Endothelial cell of umbilical vein (primary cell): Measurements from ENCODE around the gene NOP10. TPM values are rescaled to one million over a fixed set of nuclear protein-coding genes. Genes with fewer than 3 reads are reported as not detected.

ENCODE experiments used
- BruUV-seq: library from RNA; stranded (reverse); fragments of 400-500 nt; replicated peaks from 2 replicates; lab custom pipeline; 2021; lab: Mats Ljungman, UMichigan
- CTCF ChIA-PET: fragments of 300-600, 350-600 bp; sonication (Branson Sonifier 250); formaldehyde crosslinking; loops from one replicate; lab custom pipeline; 2021; ENCODE audit warnings: antibody characterized with exemption, inconsistent platforms; lab: Charles Lee
- POLR2A ChIA-PET: fragments of 300-600, 350-600 bp; sonication (Branson Sonifier 250); formaldehyde crosslinking; loops from one replicate; lab custom pipeline; 2021; ENCODE audit warnings: antibody characterized with exemption, inconsistent platforms; lab: Charles Lee
- DNase-seq: peaks from one replicate; pipeline ENCODE4 v3.0.0-alpha.2; 2011; ENCODE audit warnings: low read depth, low spot score
- FAIRE-seq: peaks from 2 replicates; lab custom pipeline; 2011; peaks lifted over from hg19 to GRCh38; lab: Jason Lieb, UNC
- H2AFZ ChIP-seq: 2 replicates; pipeline ENCODE4 v1.6.0; 2012; ENCODE audit warnings: low read depth, low read length, control low read depth, inconsistent platforms
- H3K27ac ChIP-seq: 2 replicates; pipeline ENCODE4 v1.5.1; 2011; ENCODE audit warnings: low read depth, mild to moderate bottlenecking, control low read depth, low read length, moderate library complexity; ENCODE audit not compliant: insufficient read depth
- H3K27me3 ChIP-seq, 2 experiments: 2 replicates each; pipeline versions ENCODE4 v1.6.0 to v1.6.1; 2011; ENCODE audit warnings: low read length in 2 of 2, mixed read lengths in 1 of 2; ENCODE audit not compliant: control insufficient read depth in 2 of 2, insufficient read depth in 2 of 2
- H3K36me3 ChIP-seq, 2 experiments: 2 replicates in 1 of 2; 3 replicates in 1 of 2; pipeline ENCODE4 v1.5.1; 2011; ENCODE audit warnings: low read length in 2 of 2, mild to moderate bottlenecking in 1 of 2, moderate library complexity in 1 of 2; ENCODE audit not compliant: control insufficient read depth in 2 of 2, insufficient read depth in 2 of 2; ENCODE audit errors: extremely low read depth in 1 of 2
- H3K4me1 ChIP-seq: 3 replicates; pipeline ENCODE4 v1.5.1; 2011; ENCODE audit warnings: mild to moderate bottlenecking, low read length; ENCODE audit not compliant: control insufficient read depth, insufficient read depth; ENCODE audit errors: extremely low read depth
- H3K4me2 ChIP-seq: 2 replicates; pipeline ENCODE4 v1.6.1; 2011; ENCODE audit warnings: low read length, control low read depth, mixed read lengths; ENCODE audit not compliant: insufficient read depth
- H3K4me3 ChIP-seq, 3 experiments: fragments of 200-600 bp in 1 of 3; sonication (generic), shearing (Covaris generic) in 1 of 3; replicated peaks in 1 of 3; 2 replicates each; pipeline ENCODE4 v1.5.1; 2011 to 2016; ENCODE audit warnings: control low read depth in 3 of 3, low read length in 3 of 3, mild to moderate bottlenecking in 2 of 3, inconsistent platforms in 1 of 3, low read depth in 1 of 3, moderate library complexity in 1 of 3; ENCODE audit not compliant: insufficient read depth in 1 of 3
- H3K79me2 ChIP-seq: 2 replicates; pipeline ENCODE4 v1.6.0; 2012; ENCODE audit warnings: low read length, inconsistent platforms; ENCODE audit not compliant: control insufficient read depth, insufficient read depth
- H3K9ac ChIP-seq: replicated peaks from 2 replicates; pipeline ENCODE3; 2011; ENCODE audit warnings: low read length, control low read depth; ENCODE audit not compliant: insufficient read depth; ENCODE audit errors: extremely low read depth
- H3K9me1 ChIP-seq: replicated peaks from 3 replicates; pipeline ENCODE4 v1.6.0; 2011; ENCODE audit warnings: mild to moderate bottlenecking, low read length; ENCODE audit not compliant: control insufficient read depth, insufficient read depth; ENCODE audit errors: extremely low read depth
- H3K9me3 ChIP-seq: replicated peaks from 2 replicates; pipeline ENCODE4 v1.5.1; 2012; ENCODE audit warnings: low read length, inconsistent platforms; ENCODE audit not compliant: control insufficient read depth, insufficient read depth
- H4K20me1 ChIP-seq: replicated peaks from 2 replicates; pipeline ENCODE3; 2011; ENCODE audit warnings: mild to moderate bottlenecking, low read length; ENCODE audit not compliant: control insufficient read depth, insufficient read depth; ENCODE audit errors: extremely low read depth
- CTCF ChIP-seq, 2 donors: IDR thresholded peaks; 1 replicate in 1 of 2; 2 replicates in 1 of 2; pipeline ENCODE4 v1.5.1; 2011; ENCODE audit warnings: low read length in 2 of 2, mild to moderate bottlenecking in 2 of 2, moderate library complexity in 2 of 2, control low read depth in 1 of 2, inconsistent platforms in 1 of 2, low read depth in 1 of 2; ENCODE audit not compliant: insufficient read depth in 1 of 2; ENCODE audit errors: extremely low read depth in 1 of 2
- EZH2 ChIP-seq: IDR thresholded peaks from 2 replicates; pipeline ENCODE4 v1.6.1; 2012; ENCODE audit warnings: borderline replicate concordance, low read depth, mild to moderate bottlenecking, moderate library complexity, low read length, inconsistent platforms; ENCODE audit not compliant: severe bottlenecking
- FOS ChIP-seq: IDR thresholded peaks from 2 replicates; pipeline ENCODE4 v1.6.1; 2011; ENCODE audit warnings: mild to moderate bottlenecking, low read length, moderate library complexity, borderline replicate concordance; ENCODE audit not compliant: insufficient read depth
- GATA2 ChIP-seq: IDR thresholded peaks from 2 replicates; pipeline ENCODE4 v1.7.0; 2011; ENCODE audit warnings: low read depth, mild to moderate bottlenecking, moderate library complexity, mixed read lengths, low read length; ENCODE audit not compliant: insufficient read length, insufficient read depth
- JUN ChIP-seq: IDR thresholded peaks from 2 replicates; pipeline ENCODE4 v1.6.1; 2011; ENCODE audit warnings: borderline replicate concordance, low read depth; ENCODE audit not compliant: insufficient read length, insufficient read depth
- MAX ChIP-seq: IDR thresholded peaks from 2 replicates; pipeline ENCODE4 v1.6.1; 2011; ENCODE audit not compliant: insufficient read depth, insufficient read length
- MYC ChIP-seq: IDR thresholded peaks from one replicate; pipeline ENCODE4 v1.6.1; 2011; ENCODE audit warnings: mild to moderate bottlenecking, low read depth, low read length
- POLR2A ChIP-seq: IDR thresholded peaks from 2 replicates; pipeline ENCODE4 v1.6.1; 2012; ENCODE audit warnings: low read depth, mild to moderate bottlenecking, control low read depth, low read length
- dilution Hi-C: fragments of 300-500 bp; cut with MboI; formaldehyde crosslinking; loops from one replicate; pipeline ENCODE4 v1.15.0; 2019; ENCODE audit warnings: low sequenced_read_pairs; ENCODE audit not compliant: extremely low pct_ligation_motif_present
- intact Hi-C: fragments of 100-400 bp; cut with micrococcal nuclease; formaldehyde crosslinking; loops from one replicate; pipeline ENCODE4 v1.10.0; 2022
- polyA plus RNA-seq, 4 experiments: library from polyadenylated mRNA; depleted of rRNA in 3 of 4; stranded (reverse) in 3 of 4; unstranded in 1 of 4; fragments of >200 nt; gene quantifications; 2 replicates each; pipeline versions ENCODE4 v1.2.1 to v1.2.3, GENCODE V29; 2011 to 2012; ENCODE audit warnings: missing spikeins in 1 of 4
- total RNA-seq: library from RNA; stranded (reverse); gene quantifications from 2 replicates; pipeline ENCODE4 v1.2.3, GENCODE V29; 2021

The NOP10 gene
- total and polyA plus RNA-seq, 2 donors (not counting 3 experiments of a cell fraction or from before 2014, with no cell fraction given) = 225 to 710 TPM

GRCh38 chr15:34362047-34362773 lies 19.3 kb upstream of the NOP10 start:
- TF ChIP-seq FOS = no peak
- TF ChIP-seq GATA2 = peak; percentile 33
- TF ChIP-seq MYC = no peak
- intact Hi-C loops = no loop called here
- Histone ChIP-seq H3K4me3 (no peak overlapping the region), H3K27ac (no peak overlapping the region), H2AFZ (peak overlapping the region; percentile 15), H3K9me1 (no peaks in the 10 kb centered on the region), H3K36me3 (peaks cover 6 to 12% of the 10 kb centered on the region in 2 experiments), H3K79me2 (peaks cover 16% of the 10 kb centered on the region), H3K9me3 (no peaks in the 10 kb centered on the region), H3K9ac (no peak overlapping the region), H4K20me1 (no peaks in the 10 kb centered on the region), H3K4me1 (peaks cover 15% of the 10 kb centered on the region), H3K4me2 (no peak overlapping the region), H3K27me3 (no peaks in the 10 kb centered on the region)
- FAIRE-seq (peak; percentile 21), DNase-seq (peak; percentile 20)
- ChIA-PET POLR2A (no interaction called here), CTCF (interaction anchor here (2.0 to 2.6 kb wide), 3 partner anchors 19 to 253 kb away, joined by 5 to 9 read pairs (median 9); partner anchors contain the start of genes NOP10 and NUTM1)
- dilution Hi-C loops = no loop called here
- no TSS peak for BruUV-seq

GRCh38 chr15:34361278-34361677 lies 18.3 kb upstream of the NOP10 start:
- peaks cover 12% of the 10 kb centered on the region for H3K79me2 ChIP-seq
- H3K27ac ChIP-seq = no peak overlapping the region
- no peaks in the 10 kb centered on the region for H3K27me3 ChIP-seq
- no peak overlapping the region for H3K9ac ChIP-seq
- H3K4me2 ChIP-seq = no peak overlapping the region
- no peaks in the 10 kb centered on the region for H3K9me1 ChIP-seq
- H3K4me3 ChIP-seq = no peak overlapping the region
- no peaks in the 10 kb centered on the region for H3K9me3 ChIP-seq
- peaks cover 6 to 15% of the 10 kb centered on the region in 2 experiments for H3K36me3 ChIP-seq
- H4K20me1 ChIP-seq = no peaks in the 10 kb centered on the region
- no peak overlapping the region for H2AFZ ChIP-seq
- no peak for FAIRE-seq
- peaks cover 15% of the 10 kb centered on the region for H3K4me1 ChIP-seq
- intact Hi-C loops (no loop called here), dilution Hi-C loops (no loop called here)
- ChIA-PET POLR2A (no interaction called here), CTCF (interaction anchor here (1.4 to 2.6 kb wide), 3 partner anchors 18 to 559 kb away, joined by 5 to 9 read pairs (median 9); partner anchors contain the start of genes NOP10 and NUTM1)
- TF ChIP-seq EZH2 (no peak), FOS (no peak), MAX (no peak), CTCF (IDR thresholded peaks at IDR 0.05; ENCODE audit: extremely low read depth in 1 of 2, insufficient read depth in 1 of 2, low read depth in 1 of 2, low read length in 2 of 2) (no peak), POLR2A (no peak), MYC (no peak), JUN (no peak)
- no peak for DNase-seq
- BruUV-seq = no TSS peak
